B cell (primary cell): ENCODE measurements around the gene BRINP3. TPM values are rescaled to one million over a fixed set of nuclear protein-coding genes. Genes with fewer than 3 reads are reported as not detected.

Experiments used
- ATAC-seq: fragments of 200-7000 bp; cut with Tn5 transposase; one replicate; pipeline ENCODE4 v1.10.0; 2021; ENCODE audit warnings: low read depth, mild to moderate bottlenecking, moderate number of reproducible peaks, moderate library complexity
- CTCF ChIA-PET: fragments of 350-600 bp; sonication (Branson Sonifier 250); formaldehyde crosslinking; loops from one replicate; lab custom pipeline; 2021; ENCODE audit warnings: antibody characterized with exemption, inconsistent platforms; lab: Charles Lee
- POLR2A ChIA-PET: fragments of 350-600 bp; sonication (Branson Sonifier 250); formaldehyde crosslinking; loops from one replicate; lab custom pipeline; 2021; ENCODE audit warnings: antibody characterized with exemption; lab: Charles Lee
- DNase-seq: peaks from one replicate; pipeline ENCODE4 v3.0.0; 2013
- H2AFZ ChIP-seq: 2 replicates; pipeline ENCODE4 v1.6.1; 2012; ENCODE audit warnings: mild to moderate bottlenecking, low read depth, low read length; ENCODE audit not compliant: insufficient read depth, poor library complexity, severe bottlenecking
- H3K27ac ChIP-seq, 2 donors: 1 replicate in 1 of 2; 2 replicates in 1 of 2; pipeline ENCODE4 v1.5.1; 2012 to 2013; ENCODE audit warnings: low read length in 2 of 2, mild to moderate bottlenecking in 2 of 2, moderate library complexity in 1 of 2
- H3K27me3 ChIP-seq, 4 experiments: fragments of 200-600 bp in 1 of 4; sonication (generic) in 1 of 4; replicated peaks in 1 of 4; 1 replicate in 2 of 4; 2 replicates in 2 of 4; pipeline versions ENCODE4 v1.6.1 to v1.7.0; 2013 to 2016; ENCODE audit warnings: low read length in 3 of 4, mild to moderate bottlenecking in 2 of 4, mixed read lengths in 1 of 4, moderate library complexity in 1 of 4; ENCODE audit not compliant: insufficient read depth in 4 of 4, control insufficient read depth in 3 of 4; ENCODE audit errors: control extremely low read depth in 1 of 4
- H3K36me3 ChIP-seq, 2 experiments: replicated peaks in 1 of 2; 1 replicate in 1 of 2; 2 replicates in 1 of 2; pipeline versions ENCODE4 v1.6.1 to v1.7.1; 2013; ENCODE audit warnings: low read length in 1 of 2; ENCODE audit not compliant: insufficient read depth in 2 of 2, control insufficient read depth in 1 of 2; ENCODE audit errors: control extremely low read depth in 1 of 2, extremely low read depth in 1 of 2
- H3K4me1 ChIP-seq, 2 donors: fragments of 200-600 bp in 1 of 2; sonication (generic) in 1 of 2; 1 replicate in 1 of 2; 2 replicates in 1 of 2; pipeline versions ENCODE4 v1.5.1 to v1.6.1; 2013 to 2017; ENCODE audit warnings: low read length in 2 of 2; ENCODE audit not compliant: control insufficient read depth in 2 of 2, insufficient read depth in 2 of 2
- H3K4me2 ChIP-seq: replicated peaks from 2 replicates; pipeline ENCODE3; 2012; ENCODE audit warnings: mild to moderate bottlenecking, low read depth, low read length; ENCODE audit not compliant: poor library complexity, severe bottlenecking
- H3K4me3 ChIP-seq, 5 experiments: fragments of 200-600 bp in 1 of 5; sonication (generic) in 1 of 5; 1 replicate in 3 of 5; 2 replicates in 2 of 5; pipeline versions ENCODE4 v1.5.1 to v1.7.0; 2011 to 2016; ENCODE audit warnings: low read length in 4 of 5, mild to moderate bottlenecking in 4 of 5, low read depth in 2 of 5, control low read depth in 1 of 5, moderate library complexity in 1 of 5; ENCODE audit not compliant: insufficient read depth in 1 of 5; ENCODE audit errors: control extremely low read depth in 1 of 5, extremely low read depth in 1 of 5
- H3K79me2 ChIP-seq: fragments of 200-600 bp; sonication (generic); one replicate; pipeline ENCODE4 v1.6.0; 2016; ENCODE audit warnings: low read length; ENCODE audit not compliant: control insufficient read depth, insufficient read depth
- H3K9ac ChIP-seq: fragments of 200-600 bp; sonication (generic); 2 replicates; pipeline ENCODE4 v1.6.1; 2017; ENCODE audit warnings: mild to moderate bottlenecking, low read length, moderate library complexity
- H3K9me3 ChIP-seq, 3 donors: one replicate each; pipeline versions ENCODE4 v1.6.1 to v1.7.1; 2013; ENCODE audit warnings: low read length in 2 of 3; ENCODE audit not compliant: control insufficient read depth in 2 of 3, insufficient read depth in 1 of 3; ENCODE audit errors: control extremely low read depth in 1 of 3
- H4K20me1 ChIP-seq: 2 replicates; pipeline ENCODE4 v1.6.0; 2012; ENCODE audit warnings: mild to moderate bottlenecking, low read length; ENCODE audit not compliant: insufficient read depth, control insufficient read depth, poor library complexity, severe bottlenecking
- H3K27ac Mint-ChIP-seq: one replicate; pipeline ENCODE4 v1.8.0; 2021; ENCODE audit warnings: mixed read lengths
- H3K27me3 Mint-ChIP-seq: one replicate; pipeline ENCODE4 v1.8.0; 2021; ENCODE audit warnings: mixed read lengths
- H3K4me1 Mint-ChIP-seq: one replicate; pipeline ENCODE4 v1.8.0; 2021; ENCODE audit warnings: mixed read lengths
- H3K4me3 Mint-ChIP-seq: one replicate; pipeline ENCODE4 v1.8.0; 2021; ENCODE audit warnings: mixed read lengths
- H3K9me3 Mint-ChIP-seq: one replicate; pipeline ENCODE4 v1.8.0; 2022; ENCODE audit warnings: mixed read lengths; ENCODE audit not compliant: insufficient read depth
- CTCF ChIP-seq: fragments of 200-600 bp; IDR thresholded peaks from one replicate; pipeline ENCODE4 v1.8.0; 2022; ENCODE audit warnings: antibody characterized with exemption, mild to moderate bottlenecking
- EZH2 ChIP-seq: IDR thresholded peaks from 2 replicates; pipeline ENCODE4 v1.6.1; 2012; ENCODE audit warnings: borderline replicate concordance, low read depth, mild to moderate bottlenecking, moderate library complexity, low read length; ENCODE audit not compliant: insufficient read depth, poor library complexity, severe bottlenecking
- WGBS: methylation state at CpG from one replicate; pipeline ENCODE4 v1.1.5; 2013; ENCODE audit warnings: missing lambda C conversion rate; ENCODE audit not compliant: insufficient coverage; 5-methylcytosine and 5-hydroxymethylcytosine counted together
- intact Hi-C: fragments of 100-400 bp; cut with micrococcal nuclease; formaldehyde crosslinking; loops from one replicate; pipeline ENCODE4 v1.10.0; 2022
- polyA plus RNA-seq: library from polyadenylated mRNA; depleted of rRNA; stranded (reverse); fragments of >200 nt; gene quantifications from 2 replicates; pipeline ENCODE4 v1.2.3, GENCODE V29; 2012
- total RNA-seq, 2 donors: library from RNA; stranded (reverse); fragments of 120-200 nt in 1 of 2; gene quantifications; 1 replicate in 1 of 2; 2 replicates in 1 of 2; pipeline versions ENCODE4 v1.2.3 to v1.2.4, GENCODE V29; 2013 to 2022

BRINP3 gene
- total and polyA plus RNA-seq, 2 donors (not counting 1 experiment from before 2014, with no cell fraction given), result not detected

- Histone ChIP-seq H2AFZ (no peak overlapping the region), H3K9ac (no peak overlapping the region), H3K4me2 (no peak overlapping the region), H3K27me3 (no peaks in the 10 kb centered on the region), H3K36me3 (no peaks in the 10 kb centered on the region), H4K20me1 (no peaks in the 10 kb centered on the region), H3K27ac (no peak overlapping the region), H3K79me2 (no peaks in the 10 kb centered on the region), H3K4me3 (no peak overlapping the region), H3K4me1 (no peaks in the 10 kb centered on the region), H3K9me3 (peaks cover 0 to 3% (median 0%) of the 10 kb centered on the region in 3 donors)
- H3K27ac Mint-ChIP-seq, result no peak overlapping the region
- H3K27me3 Mint-ChIP-seq, result no peaks in the 10 kb centered on the region
- CTCF ChIA-PET, result no interaction called here
- H3K4me3 Mint-ChIP-seq, result no peak overlapping the region
- no peak for ATAC-seq
- H3K9me3 Mint-ChIP-seq, result no peaks in the 10 kb centered on the region
- H3K4me1 Mint-ChIP-seq, result no peaks in the 10 kb centered on the region
- TF ChIP-seq CTCF (no peak), EZH2 (no peak)
- intact Hi-C loops, result no loop called here
- POLR2A ChIA-PET, result no interaction called here
- no peak for DNase-seq
These were observed 48.5 kb downstream of the BRINP3 start for GRCh38 chr1:190429141-190429540.

DNA sequence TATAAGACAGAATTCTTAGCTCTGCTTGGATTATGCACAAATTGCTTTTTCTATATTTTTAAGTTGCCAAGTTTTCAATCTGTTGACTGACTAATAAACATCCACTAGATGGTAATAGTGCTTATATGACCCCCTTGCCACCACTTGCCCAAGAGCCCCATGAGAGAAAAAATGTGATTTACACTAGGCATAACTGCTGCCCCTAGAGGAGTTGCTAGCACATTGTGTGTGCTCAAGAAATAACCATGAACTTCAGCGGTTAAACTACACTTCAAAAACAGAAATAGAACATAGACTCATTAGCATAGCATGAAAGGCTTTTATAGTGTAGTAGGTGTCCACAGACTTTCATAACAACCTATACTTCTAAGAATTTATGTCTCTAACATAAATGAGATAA is 61.4 kb downstream of the BRINP3 start:
- ATAC-seq (no peak), DNase-seq (no peak)
- POLR2A ChIA-PET, result no interaction called here
- intact Hi-C loops, result no loop called here
- H3K36me3 ChIP-seq, result no peaks in the 10 kb centered on the region
- Mint-ChIP-seq H3K9me3 (no peaks in the 10 kb centered on the region), H3K27ac (no peak overlapping the region), H3K4me3 (no peak overlapping the region), H3K27me3 (no peaks in the 10 kb centered on the region), H3K4me1 (no peaks in the 10 kb centered on the region)
- no peak overlapping the region for H2AFZ ChIP-seq
- no peak overlapping the region for H3K27ac ChIP-seq
- H3K4me3 ChIP-seq, result no peak overlapping the region
- no peaks in the 10 kb centered on the region for H3K27me3 ChIP-seq
- no peaks in the 10 kb centered on the region for H3K9me3 ChIP-seq
- no peaks in the 10 kb centered on the region for H3K79me2 ChIP-seq
- TF ChIP-seq CTCF (no peak), EZH2 (no peak)
- CTCF ChIA-PET, result no interaction called here
- H4K20me1 ChIP-seq, result no peaks in the 10 kb centered on the region
- H3K4me2 ChIP-seq, result no peak overlapping the region
- no peak overlapping the region for H3K9ac ChIP-seq
- no peaks in the 10 kb centered on the region for H3K4me1 ChIP-seq
- WGBS, result no CpG with 5 or more reads among the region's 1 CpG
